Activated T-cell treated with anti-CD3 and anti-CD28 coated beads, Interleukin-2, amount 50 U/mL, for 48 hours (primary cell): ENCODE measurements around the gene CENPT.

Source experiments
- DNase-seq, 2 experiments: peaks; one replicate each; pipeline ENCODE4 v3.0.0-alpha.2; 2020

CENPT gene, protein sequence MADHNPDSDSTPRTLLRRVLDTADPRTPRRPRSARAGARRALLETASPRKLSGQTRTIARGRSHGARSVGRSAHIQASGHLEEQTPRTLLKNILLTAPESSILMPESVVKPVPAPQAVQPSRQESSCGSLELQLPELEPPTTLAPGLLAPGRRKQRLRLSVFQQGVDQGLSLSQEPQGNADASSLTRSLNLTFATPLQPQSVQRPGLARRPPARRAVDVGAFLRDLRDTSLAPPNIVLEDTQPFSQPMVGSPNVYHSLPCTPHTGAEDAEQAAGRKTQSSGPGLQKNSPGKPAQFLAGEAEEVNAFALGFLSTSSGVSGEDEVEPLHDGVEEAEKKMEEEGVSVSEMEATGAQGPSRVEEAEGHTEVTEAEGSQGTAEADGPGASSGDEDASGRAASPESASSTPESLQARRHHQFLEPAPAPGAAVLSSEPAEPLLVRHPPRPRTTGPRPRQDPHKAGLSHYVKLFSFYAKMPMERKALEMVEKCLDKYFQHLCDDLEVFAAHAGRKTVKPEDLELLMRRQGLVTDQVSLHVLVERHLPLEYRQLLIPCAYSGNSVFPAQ

GRCh38 chr16:67847064-67847861 is at the start of gene CENPT:
Gene CENPT, minus strand, starts transcription at chr16:67847693. Its CDS starts 13,834 bp downstream, at chr16:67833859.
- peak in 1 of 2 experiments; percentile 48 for DNase-seq

GRCh38 chr16:67897231-67897630 is 49.7 kb upstream of the CENPT start:
- DNase-seq = no peak

DNA sequence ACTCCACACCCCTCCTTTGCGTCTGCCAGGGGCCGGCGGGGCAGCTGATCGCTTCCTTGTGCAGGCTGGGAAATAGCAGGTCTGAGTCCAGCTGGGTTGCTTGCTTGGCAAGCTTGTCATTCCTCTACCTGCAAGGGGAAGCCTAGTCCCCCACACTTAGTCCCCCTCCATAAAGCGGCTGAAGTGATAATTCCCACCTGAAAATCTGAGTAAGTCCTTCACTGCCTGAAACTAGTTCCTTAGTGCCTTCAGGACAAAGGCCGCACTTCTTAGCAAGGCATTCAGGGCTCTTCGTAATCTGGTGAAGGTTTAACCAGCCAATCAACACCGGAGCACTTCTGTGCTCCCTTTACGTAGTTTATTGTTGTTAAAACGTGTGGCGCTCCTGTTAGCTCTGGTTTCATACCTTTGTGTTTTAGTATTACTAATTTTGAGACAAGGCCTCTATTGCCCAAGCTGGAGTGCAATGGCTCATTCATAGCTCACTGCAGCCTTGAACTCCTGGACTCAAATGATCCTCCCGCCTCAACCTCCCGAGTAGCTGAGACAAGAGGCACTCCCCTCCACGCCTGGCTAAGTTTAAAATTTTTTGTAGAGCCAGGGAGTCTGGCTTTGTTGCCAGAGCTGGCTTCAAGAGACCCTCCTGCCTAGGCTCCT is 46.4 kb upstream of the CENPT start:
- no peak for DNase-seq

- peak; percentile 94 to 95 for DNase-seq
Observed at GRCh38 chr16:67892899-67893742, 45.6 kb upstream of the CENPT start, which contains the start of gene PSKH1. Gene PSKH1, plus strand, starts transcription at chr16:67893254. Its CDS starts 15,496 bp downstream, at chr16:67908750.

DNA sequence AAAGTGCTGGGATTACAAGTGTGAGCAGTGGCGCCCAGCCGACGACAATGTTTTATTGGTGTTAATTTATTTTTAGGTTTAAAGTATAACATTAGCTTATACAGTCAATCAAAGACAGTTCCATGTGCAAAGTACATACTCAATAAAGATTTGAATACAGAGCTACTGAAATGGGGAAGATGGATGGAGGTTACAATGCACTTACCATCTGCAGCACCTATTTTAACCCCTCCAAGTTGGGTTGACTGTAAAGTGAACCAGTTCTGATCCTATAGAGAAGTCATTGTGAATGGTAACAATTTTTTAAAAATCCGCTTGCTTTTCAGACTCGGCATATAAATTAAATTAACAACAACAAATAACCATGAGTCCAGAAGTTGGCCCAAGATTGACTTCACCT is 44.9 kb upstream of the CENPT start:
- DNase-seq = no peak

DNA sequence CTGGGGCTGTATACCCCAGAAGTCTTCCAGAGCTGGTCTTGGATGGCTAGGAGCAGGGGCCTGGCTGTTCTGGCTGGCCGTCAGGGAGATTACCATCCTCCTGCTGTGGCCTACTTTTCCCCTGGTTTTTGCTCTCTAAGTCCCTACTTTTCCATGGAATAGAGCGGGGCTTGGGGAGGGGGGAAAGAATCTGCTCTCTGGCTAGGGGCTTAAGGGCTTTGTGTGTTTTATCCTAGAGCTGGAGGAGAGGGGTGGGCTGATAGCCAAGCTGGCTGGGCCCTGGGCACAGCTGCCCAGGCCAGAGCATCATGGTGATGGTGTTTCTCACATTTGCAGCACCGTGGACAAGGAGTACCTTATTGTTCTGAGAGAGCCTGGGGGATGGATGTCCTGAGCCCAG is 40.8 kb upstream of the CENPT start:
- DNase-seq = no peak

- DNase-seq = no peak
Observed at GRCh38 chr16:67886387-67886786, 38.9 kb upstream of the CENPT start.

DNA sequence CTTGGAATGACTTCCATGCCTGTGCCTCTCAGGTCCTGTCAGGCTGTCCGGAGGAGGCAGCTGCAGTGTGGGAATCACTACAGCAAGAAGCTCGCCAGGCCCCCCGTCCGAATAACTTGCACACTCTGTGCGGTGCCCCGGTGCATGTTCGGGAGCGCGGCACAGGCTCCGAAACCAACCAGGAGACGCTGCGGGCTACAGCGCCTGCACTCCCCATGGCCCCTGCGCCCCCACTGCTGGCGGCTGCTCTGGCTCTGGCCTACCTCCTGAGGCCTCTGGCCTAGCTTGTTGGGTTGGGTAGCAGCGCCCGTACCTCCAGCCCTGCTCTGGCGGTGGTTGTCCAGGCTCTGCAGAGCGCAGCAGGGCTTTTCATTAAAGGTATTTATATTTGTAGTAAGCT is 38.5 kb upstream of the CENPT start:
- no peak for DNase-seq

- no peak for DNase-seq
Observed at GRCh38 chr16:67885545-67885944, 38.1 kb upstream of the CENPT start.

- no peak for DNase-seq
Observed at GRCh38 chr16:67884684-67885083, 37.2 kb upstream of the CENPT start, which contains the start of gene NRN1L. Gene NRN1L, plus strand, starts transcription at chr16:67884885. Its CDS starts 19 bp downstream, at chr16:67884904.

- DNase-seq = peak; percentile 80 to 83
Observed at GRCh38 chr16:67883872-67884261, 36.4 kb upstream of the CENPT start.

GRCh38 chr16:67883146-67883871 is 35.8 kb upstream of the CENPT start:
- DNase-seq = no peak

DNA sequence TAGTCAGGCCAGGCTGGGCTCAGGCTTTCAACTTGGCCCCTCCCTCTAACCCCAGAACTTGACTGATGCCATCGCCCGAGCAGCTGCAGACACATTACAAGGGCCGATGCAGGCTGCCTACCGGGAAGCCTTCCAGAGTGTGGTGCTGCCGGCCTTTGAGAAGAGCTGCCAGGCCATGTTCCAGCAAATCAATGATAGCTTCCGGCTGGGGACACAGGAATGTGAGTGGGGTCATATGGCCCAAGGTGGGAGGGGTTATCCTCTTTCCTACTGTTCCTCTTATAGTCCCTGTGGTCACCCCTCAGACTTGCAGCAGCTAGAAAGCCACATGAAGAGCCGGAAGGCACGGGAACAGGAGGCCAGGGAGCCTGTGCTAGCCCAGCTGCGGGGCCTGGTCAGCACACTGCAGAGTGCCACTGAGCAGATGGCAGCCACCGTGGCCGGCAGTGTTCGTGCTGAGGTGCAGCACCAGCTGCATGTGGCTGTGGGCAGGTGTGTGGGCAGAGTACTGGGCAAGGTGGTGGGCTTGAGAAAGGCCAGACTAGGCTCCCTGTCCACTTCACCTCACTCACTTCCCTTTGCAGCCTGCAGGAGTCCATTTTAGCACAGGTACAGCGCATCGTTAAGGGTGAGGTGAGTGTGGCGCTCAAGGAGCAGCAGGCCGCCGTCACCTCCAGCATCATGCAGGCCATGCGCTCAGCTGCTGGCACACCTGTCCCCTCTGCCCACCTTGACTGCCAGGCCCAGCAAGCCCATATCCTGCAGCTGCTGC is 35.1 kb upstream of the CENPT start:
- DNase-seq = no peak

- no peak for DNase-seq
Observed at GRCh38 chr16:67881621-67882161, 34.2 kb upstream of the CENPT start.

GRCh38 chr16:67880584-67880983 is 33.1 kb upstream of the CENPT start:
- no peak for DNase-seq

GRCh38 chr16:67879936-67880335 is 32.4 kb upstream of the CENPT start:
- no peak for DNase-seq

DNA sequence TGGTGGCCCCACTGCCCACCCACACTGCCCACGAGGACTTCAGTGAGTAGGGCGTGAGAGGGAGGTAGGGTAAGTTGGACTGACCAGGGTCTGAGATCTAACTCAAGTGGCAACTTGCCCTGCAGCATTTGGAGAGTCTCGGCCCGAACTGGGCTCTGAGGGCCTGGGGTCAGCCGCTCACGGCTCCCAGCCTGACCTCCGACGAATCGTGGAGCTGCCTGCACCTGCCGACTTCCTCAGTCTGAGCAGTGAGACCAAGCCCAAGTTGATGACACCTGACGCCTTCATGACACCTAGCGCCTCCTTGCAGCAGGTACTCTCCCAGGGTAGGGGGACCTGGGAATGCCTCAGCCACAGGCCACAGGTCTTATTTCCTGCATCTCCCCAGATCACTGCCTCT is 32.0 kb upstream of the CENPT start:
- DNase-seq = no peak

DNA sequence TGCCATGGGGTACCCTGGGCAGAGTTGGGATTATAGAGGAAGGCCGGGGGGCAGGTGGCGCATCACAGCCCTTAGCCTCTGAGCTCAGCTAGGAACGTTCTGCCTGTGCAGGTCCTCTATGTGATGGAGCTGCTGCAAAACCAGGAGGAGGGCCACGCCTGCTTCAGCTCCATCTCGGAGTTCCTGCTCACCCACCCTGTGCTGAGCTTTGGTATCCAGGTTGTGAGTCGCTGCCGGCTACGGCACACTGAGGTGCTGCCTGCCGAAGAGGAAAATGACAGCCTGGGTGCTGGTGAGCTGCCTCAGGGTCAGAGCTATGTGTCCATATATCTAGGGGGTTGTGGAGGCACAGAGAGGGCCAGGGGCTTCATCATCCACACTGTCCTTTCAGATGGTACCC is 31.4 kb upstream of the CENPT start:
- DNase-seq = no peak

- DNase-seq = no peak
Observed at GRCh38 chr16:67878232-67878631, 30.7 kb upstream of the CENPT start.

DNA sequence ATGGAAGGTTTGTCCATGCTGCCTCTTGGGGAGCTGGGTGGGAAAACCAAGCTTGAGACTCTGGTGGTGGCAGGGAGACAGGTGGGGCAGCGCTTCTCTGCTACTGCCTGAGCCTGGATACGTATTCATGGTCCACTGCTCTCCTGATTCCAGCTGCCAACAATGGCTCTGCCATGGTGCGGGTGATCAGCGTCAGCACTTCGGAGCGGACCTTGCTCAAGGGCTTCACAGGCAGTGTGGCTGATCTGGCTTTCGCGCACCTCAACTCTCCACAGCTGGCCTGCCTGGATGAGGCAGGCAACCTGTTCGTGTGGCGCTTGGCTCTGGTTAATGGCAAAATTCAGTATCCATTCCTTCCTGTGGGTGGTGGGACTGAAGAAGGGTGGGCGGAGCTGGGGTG is 29.6 kb upstream of the CENPT start:
- DNase-seq = no peak
